RKO (cell line): ENCODE data around the gene XDH.

Experiments used
- DNase-seq: peaks from one replicate; pipeline ENCODE4 v3.0.0-alpha.2; 2016; ENCODE audit warnings: low spot score

Gene XDH

DNA sequence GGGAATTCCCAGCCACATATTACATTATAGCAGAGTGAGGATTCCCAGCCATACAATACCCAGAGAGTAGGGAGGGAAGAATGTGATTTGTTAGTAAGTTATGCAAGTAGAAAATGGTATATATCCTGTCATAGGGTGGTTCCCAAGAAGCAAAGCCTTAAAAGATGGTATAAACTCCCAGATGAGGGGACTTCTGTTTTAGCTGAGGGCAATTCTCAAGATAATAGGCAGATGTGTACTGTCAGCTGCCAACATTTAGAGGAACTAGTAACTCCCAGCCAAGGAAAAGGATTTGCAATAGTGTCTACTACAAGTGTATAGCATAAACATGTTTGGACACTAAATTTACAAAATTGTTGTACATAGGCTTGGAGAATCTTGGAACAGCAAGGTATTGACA, 86.5 kb downstream of the XDH start:
- DNase-seq = no peak

DNA sequence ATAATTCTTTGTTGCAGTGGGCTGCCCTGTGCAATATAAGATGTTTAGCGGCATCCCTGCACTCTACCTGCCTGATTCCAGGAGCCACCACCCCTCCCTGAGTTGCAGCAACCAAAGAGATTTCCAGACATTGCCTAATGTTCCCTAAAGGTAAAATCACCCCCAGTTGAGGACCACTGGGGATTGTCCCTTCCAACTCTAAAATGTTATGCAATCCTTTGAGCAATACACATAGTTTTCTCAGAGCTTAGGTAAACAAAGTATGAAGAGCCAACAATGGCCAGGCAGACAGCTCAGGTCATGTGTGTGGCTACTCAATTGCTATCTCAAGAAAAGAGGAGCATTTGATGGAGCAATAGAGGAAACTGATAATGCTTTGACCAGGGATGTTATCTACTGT, 87.0 kb downstream of the XDH start:
- no peak for DNase-seq

DNA sequence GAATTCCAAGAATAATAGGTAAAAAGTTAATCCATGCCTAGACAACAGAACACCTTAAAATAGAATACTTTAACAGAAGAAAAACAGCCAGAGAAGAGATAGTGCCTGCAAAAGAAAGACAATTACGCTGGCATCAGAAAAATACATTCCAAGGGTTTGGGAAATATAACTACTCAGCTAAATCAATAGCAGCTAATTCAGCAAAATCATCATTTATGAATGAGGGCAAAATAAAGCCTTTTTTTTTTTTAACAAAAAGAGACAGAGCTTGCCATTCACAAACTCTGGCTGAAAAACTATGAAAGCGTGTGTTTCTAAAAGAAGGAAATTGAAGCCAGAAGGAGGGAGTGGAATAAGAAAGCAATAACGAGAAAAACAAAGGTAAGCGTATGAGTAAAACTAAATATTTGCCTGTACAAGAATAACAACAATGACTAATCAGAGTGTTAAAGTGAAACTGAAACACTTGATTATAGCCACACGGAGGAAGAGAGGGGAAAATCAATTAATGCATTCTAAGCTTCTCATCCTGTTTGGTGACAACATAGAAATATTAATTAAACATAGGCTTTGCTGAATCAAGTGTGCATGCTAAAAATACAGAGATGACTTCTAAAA, 90.4 kb downstream of the XDH start:
- no peak for DNase-seq

DNA sequence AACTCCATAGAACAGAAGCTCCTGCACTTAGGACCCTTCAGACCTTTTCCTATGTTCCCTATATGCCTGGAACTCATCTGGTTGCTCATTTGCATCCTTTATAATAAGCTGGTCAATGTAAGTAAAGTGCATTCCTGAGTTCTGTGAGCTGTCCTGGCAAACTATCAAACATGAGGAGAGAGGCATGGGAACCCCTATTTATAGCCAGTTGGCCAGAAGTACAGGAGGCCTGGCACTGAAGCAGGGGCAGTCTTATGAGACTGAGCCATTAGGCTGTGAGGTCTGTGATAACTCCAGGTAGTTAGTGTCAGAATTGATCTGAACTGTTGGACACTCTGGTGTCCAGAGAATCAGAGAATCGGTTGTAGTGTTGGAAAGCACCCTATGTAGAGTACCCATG, 92.2 kb downstream of the XDH start:
- no peak for DNase-seq

DNA sequence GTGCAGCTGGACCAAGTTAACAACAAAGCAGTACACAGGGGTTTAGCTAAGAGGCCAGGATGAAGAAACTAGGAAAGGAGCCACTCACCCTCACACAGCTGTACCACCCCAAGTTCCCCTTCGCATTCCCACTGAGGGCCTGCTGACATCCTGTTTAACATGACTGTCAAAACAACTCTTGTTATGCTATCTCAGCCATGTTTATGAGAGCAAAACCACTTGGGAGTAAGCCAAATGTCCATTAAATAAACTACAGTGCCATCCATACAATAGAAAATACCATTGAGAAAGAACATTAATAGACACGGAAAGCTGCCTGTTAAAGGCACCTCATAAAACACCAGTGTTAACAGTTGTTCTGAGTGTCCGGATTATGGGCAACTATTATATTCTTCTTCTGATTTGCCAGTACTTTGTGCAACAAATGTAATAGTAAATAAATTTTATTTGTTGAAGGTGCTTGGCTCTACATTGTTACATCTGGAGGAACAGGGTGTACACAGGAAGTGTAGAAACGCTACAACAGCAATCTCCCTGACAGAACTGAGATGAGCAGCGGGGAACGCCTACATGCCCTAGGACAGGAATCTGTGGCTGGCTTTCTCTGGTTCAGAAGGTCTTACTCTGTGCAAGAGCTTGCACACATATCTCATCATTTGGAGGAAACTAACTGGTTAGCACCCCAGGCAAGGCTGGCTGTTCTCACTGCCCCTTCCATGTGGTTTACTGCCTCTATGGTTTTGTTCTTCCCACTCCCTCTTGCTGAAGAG, 95.0 kb downstream of the XDH start:
- no peak for DNase-seq

DNA sequence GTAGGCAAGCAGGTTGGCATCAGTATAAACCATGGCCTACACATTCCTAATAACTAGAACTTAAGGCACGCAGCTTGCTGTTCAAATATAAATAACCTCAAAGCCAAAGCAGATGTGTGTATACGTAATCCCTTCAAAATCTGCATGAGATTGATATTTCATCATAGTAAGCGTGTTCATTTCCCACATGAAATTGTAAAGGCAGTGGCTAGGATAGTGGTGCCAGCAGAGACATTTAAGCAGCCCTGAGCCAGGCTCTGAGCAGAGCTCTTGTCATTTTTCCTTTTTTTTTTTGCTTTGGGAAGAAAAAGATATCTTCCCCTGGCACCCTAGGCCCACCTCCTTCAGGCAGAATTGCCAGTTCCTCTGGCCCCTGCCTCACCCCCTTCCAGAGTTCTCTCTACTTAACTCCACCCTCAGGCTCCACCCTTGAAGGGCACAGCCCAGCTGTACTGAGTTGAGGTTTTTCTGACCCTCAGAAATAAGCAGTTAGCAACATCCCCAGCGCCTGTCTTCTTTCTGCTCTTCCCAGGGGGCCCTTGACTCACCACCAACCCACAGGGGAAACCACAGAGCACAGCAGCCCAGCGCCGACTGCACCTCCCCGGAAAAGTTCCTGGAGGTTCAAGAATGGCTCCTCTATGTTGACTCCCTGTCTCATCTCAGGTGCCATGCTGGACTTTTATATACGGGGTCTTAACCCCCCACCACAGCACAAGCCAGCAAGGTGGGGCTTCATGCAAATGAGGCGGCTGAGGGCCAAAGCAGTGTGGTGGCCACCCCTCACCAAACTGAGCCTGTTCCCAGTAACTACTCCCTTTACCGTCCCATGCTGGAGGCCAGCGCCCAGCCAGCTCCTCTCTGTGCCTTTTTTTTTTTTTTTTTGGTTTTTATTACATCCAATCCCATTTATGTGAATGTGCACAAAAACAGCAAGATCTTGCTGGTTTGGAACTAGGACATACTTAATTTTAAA, 95.9 kb downstream of the XDH start:
- DNase-seq = no peak

DNA sequence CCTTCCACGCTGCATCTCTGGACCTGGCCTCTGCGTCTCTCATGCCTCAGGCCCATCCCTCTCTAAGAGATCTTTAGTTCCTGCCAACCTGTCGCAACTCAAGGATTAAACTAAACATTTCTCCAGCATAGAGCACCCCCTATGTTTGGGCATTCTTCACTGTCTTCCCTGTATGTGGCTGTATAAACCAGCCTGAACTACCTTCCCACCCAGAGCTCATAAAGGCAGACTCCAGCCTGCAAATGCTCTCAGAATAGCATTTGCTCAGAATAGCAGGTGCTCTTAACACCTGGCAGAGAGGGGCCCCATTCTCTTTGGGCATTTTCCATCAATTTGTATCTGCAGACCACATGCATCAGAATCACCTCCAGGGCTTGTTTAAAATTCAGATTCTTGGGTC, 97.1 kb downstream of the XDH start:
- no peak for DNase-seq

DNA sequence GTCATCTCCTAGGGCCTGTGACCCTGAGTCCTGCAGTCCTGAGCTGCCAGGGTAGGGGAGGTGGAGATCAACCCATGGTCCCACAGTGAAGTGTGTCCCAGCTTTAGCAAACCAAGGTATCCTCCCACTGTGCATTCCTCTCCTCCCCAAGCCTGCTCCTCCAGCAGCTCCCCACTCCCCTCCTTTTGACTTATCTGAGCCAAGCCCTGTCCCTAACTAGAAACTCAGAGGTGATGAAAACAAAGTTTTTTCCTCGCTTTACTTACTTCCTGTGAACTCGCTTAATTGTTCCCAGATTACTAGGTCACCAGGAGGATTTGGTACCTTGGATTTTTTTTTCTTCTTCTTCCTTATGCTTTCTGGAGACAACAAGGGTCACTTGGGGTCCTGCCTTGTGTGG, 99.8 kb downstream of the XDH start:
- no peak for DNase-seq

DNA sequence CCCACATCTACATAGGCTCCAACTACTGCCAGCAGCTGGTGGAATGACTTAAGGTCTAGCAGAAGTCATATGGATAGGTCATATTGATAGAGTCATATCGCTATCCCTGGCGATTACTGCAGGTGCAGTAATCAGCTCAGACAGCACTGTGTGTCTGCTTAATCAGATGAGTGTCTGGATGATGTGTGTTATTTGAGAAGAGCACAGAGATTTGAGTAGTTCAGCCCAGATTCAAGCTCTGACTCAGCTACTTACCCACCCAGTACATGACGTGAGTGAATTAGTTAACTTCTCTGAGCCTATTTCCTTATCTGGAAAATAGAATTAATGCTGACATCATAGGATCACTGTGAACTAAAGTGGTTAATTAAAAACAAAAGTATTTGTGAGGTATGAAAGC, 101.6 kb downstream of the XDH start:
- no peak for DNase-seq

DNA sequence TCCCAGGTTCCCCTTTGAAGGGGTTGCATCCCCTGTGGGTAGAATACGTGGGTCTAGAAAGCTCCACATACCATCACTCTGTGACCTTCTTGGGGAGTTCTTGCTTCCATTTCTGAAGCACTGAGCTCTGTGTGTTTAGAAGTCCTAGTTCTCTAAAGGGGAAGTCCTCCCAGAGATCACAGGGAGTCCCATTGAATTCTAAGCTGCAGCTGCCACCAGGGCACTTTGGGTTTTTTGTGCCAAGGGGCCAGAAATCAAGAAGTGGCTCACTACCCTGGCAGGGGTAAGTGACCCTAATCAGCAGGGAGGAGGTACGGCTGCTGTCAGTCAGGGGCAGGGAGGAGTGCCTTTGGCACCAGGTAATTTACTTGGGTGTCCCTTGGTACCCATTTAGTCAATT, 109.7 kb downstream of the XDH start:
- DNase-seq = no peak

DNA sequence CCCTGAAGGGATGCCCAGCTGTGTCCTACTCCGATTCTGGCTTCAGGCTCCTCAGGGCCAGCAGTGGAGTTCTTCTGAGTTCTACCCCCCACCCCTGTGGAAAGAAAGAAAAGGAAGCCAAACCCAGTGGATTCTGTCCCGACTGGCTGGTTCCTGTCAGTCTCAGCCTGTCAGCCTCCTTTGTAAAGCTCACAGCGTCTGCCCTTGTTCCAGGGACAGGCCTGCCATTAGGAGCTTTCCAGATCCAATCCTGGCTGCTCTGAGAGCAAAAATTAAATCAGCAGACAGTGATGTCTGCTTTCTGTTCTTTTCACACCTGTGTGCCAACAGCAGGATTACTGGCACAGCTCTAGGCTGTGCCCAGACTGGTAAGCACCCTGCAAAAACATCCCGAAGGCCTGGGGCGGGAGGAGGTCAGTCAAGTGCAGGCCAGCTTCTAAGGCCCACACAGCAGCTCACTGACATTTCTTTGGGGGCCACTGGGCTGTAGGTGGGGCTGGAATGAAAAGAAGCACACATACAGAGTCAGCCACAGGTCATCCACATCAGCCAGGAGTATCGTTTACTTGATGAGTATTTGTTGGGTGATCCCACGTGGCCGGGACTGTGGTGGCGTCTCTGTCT, 111.5 kb downstream of the XDH start:
- DNase-seq = no peak

DNA sequence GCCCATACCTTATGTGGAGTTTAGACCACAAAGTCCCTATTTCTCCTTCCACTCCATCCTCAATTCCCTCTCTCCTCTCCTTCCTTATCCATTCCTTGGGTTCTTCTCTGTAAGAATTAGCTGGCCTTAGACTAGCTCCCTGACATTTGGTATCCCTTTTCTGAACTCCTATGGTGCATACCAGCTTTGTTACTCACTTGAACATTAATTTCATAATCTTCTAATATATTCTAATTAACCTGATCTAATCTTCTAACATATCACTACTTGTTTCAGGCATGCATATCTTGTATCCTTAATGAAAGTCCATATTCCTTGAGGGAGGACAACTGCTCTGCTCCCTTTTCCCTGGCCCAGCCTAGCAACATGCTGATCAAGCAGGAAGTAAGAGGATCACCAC, 114.2 kb downstream of the XDH start:
- no peak for DNase-seq

DNA sequence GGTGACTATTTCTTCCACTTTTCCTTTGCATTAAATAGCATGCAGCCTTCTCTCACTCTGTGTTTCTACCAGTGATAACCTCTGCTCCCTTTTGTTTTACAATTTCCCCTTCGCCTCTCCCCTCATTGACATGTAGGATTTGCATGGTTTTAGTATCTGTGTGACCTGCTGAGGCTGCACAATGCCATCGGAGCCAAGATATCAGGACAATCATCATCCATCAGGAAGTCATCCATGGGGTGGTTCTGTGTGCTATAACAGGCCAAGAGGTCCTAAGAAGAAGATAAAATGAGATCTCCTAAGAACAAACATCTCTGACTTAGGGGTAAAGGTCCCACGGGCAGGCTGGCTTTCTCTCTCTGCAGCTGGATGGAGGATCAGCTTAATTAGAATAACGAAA, 115.0 kb downstream of the XDH start:
- no peak for DNase-seq

DNA sequence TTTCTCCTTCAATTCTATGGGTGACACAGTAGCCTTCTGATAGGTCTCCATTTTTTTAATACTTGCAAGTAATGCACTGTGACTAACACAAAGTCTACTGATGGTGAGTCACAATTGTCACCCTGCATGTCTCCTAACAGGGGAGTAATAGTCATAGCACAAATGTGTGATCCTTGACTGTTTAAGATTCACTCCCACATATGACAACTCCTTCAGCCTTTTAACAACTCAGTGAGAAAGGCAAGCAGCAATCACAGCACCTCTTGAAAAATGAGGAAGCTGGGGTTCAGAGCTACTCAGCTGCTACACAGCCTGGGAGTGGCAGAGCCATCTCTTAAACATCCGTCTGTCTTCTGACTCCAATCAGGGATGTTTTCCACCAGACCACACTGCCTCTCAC, 116.8 kb downstream of the XDH start:
- DNase-seq = peak; percentile 56

DNA sequence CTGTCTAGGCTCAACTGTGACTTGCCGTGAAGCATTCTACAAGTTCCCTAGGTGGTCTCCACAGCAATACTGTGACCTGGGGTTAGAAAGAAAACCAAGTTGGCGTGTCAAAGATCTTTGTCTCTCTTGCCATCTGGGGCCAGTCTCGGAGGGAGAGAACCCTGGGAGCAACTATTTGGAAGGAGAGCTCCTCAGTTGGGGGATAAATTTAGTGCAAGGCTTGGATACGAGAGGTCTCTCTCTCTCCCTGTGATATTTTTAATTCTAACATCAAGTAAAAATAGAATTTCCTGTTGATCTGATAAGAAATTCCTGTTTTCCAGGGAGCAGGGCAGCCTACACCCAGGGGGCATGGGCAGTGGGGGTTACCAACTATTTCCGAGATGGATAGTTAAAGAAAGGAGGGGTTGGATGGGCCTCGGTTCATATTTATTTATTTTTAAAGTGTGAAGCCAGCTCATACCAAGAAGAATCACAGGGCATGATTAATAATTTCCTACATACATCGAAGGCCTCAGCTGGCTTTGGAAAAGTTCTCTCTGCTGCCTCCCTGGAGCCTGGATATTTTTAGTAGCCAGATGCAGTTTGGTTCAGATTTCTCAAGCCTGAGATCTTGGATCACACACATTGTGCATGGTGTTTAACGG, 117.8 kb downstream of the XDH start:
- no peak for DNase-seq

DNA sequence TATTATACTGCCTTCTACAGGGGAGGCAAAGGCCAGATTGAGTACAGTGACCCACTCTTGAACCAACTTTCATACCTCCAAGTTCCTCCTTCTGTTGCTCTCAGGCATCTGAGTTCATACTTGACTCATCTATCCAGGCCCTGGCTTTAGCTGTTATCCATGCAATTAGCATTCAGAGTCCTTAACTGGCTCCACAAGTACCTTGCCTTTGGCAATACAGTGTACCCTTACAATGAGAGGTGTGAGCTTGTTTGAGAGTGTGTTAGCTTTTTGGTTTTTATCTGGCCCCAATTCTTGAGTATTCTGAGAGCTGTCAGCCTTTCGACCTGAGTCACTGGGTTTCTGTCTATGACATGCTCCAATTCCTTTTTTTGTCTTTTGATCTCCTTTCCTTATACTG, 120.3 kb downstream of the XDH start:
- DNase-seq = no peak

DNA sequence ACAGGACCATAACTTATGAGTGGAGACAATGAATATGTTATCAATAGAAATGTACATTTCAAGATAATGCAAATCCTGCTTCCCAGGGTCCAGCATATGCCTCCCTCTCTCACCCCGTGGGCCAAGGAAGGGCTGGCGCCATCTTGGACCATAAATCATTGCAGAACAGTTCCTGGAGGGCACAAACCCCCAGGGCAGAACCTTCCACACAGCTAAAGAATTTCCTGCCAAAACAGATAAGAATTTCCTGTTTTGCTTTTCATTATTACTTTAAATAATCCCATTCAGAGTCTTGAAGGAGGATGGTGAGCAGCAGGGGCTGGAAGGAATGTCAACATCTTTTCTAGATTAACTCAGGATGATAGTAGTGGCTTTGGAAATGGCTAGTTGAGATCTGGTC, 126.9 kb downstream of the XDH start:
- DNase-seq = no peak

DNA sequence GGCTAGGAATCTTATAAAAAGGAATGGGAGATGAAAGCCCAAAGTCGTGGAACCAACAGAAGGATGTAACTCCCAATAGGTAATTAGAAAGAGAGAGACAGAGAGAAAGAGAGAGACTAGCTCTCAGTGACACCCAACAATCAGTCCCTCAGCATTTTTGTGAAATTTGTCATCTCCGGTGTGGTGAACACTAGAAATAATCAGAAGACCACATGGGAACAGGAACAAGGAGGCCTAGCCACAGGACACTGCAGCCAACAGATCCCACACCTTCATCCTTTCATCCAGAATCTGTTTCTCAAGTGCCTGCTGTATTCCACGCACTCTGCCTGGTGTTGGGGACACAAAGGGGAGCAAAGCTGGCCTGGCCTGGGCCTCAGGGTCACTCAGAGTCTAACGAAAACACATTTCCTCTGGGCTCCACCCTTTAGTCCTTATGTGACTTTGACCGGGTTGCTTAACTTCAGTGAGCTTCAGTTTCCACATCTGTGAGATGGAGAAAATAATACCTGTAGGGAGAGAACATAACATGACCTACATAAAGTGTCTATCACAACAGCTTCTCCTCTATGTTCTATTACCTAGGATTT, 127.5 kb downstream of the XDH start:
- no peak for DNase-seq

DNA sequence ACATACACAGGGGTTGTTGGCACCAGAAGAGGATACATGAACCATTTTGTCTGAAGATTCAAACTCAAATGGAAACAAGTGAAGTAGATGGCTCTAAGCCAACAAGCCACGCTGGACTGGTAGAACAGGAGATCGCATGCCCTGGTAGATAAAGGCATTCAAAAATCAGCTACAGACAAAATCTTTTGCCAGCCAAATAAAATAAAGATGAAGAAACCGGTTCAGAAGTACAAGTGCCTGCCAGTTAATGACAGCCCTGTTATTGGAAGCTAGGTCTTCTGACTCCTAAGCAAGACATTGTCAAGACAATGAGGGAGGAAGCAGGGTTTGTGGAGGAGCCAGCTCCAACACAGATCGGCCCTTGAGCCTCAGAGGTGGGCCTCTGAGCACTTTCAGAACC, 128.3 kb downstream of the XDH start:
- no peak for DNase-seq
